ENCODE results near the gene PSMA5. TPM values are rescaled to one million over a fixed set of nuclear protein-coding genes. Genes with fewer than 3 reads are reported as not detected.

Gene PSMA5
- total and polyA plus RNA-seq, 2 of the 13 experiments (the other 11 are each of a cell fraction or from before 2014, with no cell fraction given) = 140 to 169 TPM

- TF ChIP-seq HOMEZ (CRISPR knock-in tag; IDR thresholded peaks at IDR 0.05; ENCODE audit: low read depth) = peak; percentile 37; the same call in 1 of the 2 replicates
- no peak for TF ChIP-seq NFE2L2 (IDR thresholded peaks at IDR 0.05; ENCODE audit: low read length)
- TF ChIP-seq ZNF572 (CRISPR knock-in tag; IDR thresholded peaks at IDR 0.05) = no peak
- TF ChIP-seq ARHGAP35 (CRISPR knock-in tag; IDR thresholded peaks at IDR 0.05; ENCODE audit: borderline replicate concordance) = no peak
- TF ChIP-seq LCORL (IDR thresholded peaks at IDR 0.05) = no peak
- TF ChIP-seq LCORL (CRISPR knock-in tag; IDR thresholded peaks at IDR 0.05) = no peak
- no peak for TF ChIP-seq HNF4A (CRISPR knock-in tag; IDR thresholded peaks at IDR 0.05)
- TF ChIP-seq CREB1 (IDR thresholded peaks at IDR 0.05) = peak; percentile 84
- peak; percentile 78 for TF ChIP-seq CREB1 (CRISPR knock-in tag; IDR thresholded peaks at IDR 0.05)
- no peak for TF ChIP-seq GLMP (CRISPR knock-in tag; IDR thresholded peaks at IDR 0.05; ENCODE audit: borderline replicate concordance)
- no peak for TF ChIP-seq POGK (CRISPR knock-in tag; conservative IDR thresholded peaks at IDR 0.05)
- no peak for TF ChIP-seq TCF7 (IDR thresholded peaks at IDR 0.05; ENCODE audit: low read depth)
- TF ChIP-seq ZNF33A (CRISPR knock-in tag; IDR thresholded peaks at IDR 0.05; ENCODE audit: borderline replicate concordance) = no peak
- peak; percentile 74; the same call in 1 of the 2 replicates for TF ChIP-seq NRL (CRISPR knock-in tag; IDR thresholded peaks at IDR 0.05; ENCODE audit: borderline replicate concordance)
- no peak for TF ChIP-seq ZNF740 (CRISPR knock-in tag; IDR thresholded peaks at IDR 0.05)
- TF ChIP-seq ZFP90 (CRISPR knock-in tag; IDR thresholded peaks at IDR 0.05; ENCODE audit: borderline replicate concordance) = no peak
- TF ChIP-seq USF2 (IDR thresholded peaks at IDR 0.05; ENCODE audit: low read depth, low read length) = no peak
- TF ChIP-seq USF2 (CRISPR knock-in tag; IDR thresholded peaks at IDR 0.05; ENCODE audit: borderline replicate concordance) = no peak
- TF ChIP-seq ZNF337 (CRISPR knock-in tag; IDR thresholded peaks at IDR 0.05; ENCODE audit: borderline replicate concordance, low read depth) = no peak
- TF ChIP-seq BCL6 (CRISPR knock-in tag; IDR thresholded peaks at IDR 0.05) = no peak
- no peak for TF ChIP-seq NFE2L1 (CRISPR knock-in tag; IDR thresholded peaks at IDR 0.05; ENCODE audit: borderline replicate concordance)
- TF ChIP-seq TBL1XR1 (IDR thresholded peaks at IDR 0.05; ENCODE audit: borderline replicate concordance, low read length, partially characterized antibody) = no peak
- no peak for TF ChIP-seq ZNF34 (CRISPR knock-in tag; IDR thresholded peaks at IDR 0.05; ENCODE audit: borderline replicate concordance)
- TF ChIP-seq MXI1 (IDR thresholded peaks at IDR 0.05; ENCODE audit: borderline replicate concordance, low read depth, low read length) = no peak; the same call in 2 of the 3 replicates
Observed at GRCh38 chr1:109397581-109398342, 28.5 kb downstream of the PSMA5 start, which contains the start of gene SORT1 (continued).
